Mesenteric fat pad (tissue), 1 donor: Measurements from ENCODE around the gene EGF. TPM values are rescaled to one million over a fixed set of nuclear protein-coding genes. Genes with fewer than 3 reads are reported as not detected.

Experiments used
- DNase-seq: peaks from one replicate; pipeline ENCODE4 v3.0.0-alpha.2; 2020; ENCODE audit warnings: low spot score
- total RNA-seq: library from RNA; stranded (reverse); fragmentation: NEBNext Ultra II Directional; extraction: Animal tissue kit (Norgen Biotek cat#: 25700); gene quantifications from one replicate; pipeline ENCODE4 v1.2.1, GENCODE V29; 2021
- donor health status: DM: yes; HTN: yes; CAD: no.

EGF gene
- total RNA-seq, 1 donor from 2014 or later: not detected

GRCh38 chr4:109957227-109957626, 44.5 kb downstream of the EGF start:
- DNase-seq: no peak

DNA sequence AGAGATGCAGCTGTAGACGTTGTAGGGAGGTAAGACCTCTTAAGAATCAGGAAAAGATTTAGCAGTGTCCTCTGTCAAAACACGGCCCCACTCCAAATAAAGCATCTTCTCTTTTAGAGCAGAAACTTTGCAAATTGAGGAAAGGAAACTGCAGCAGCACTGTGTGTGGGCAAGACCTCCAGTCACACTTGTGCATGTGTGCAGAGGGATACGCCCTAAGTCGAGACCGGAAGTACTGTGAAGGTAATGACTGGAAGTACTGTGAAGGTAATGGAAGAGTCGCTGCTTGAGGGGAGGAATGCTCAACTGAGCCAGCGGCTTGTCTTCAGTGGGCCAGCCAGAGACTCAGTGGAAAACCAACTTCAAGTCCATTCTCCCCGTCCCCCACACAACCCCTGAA, 46.5 kb downstream of the EGF start:
- no peak for DNase-seq

- no peak for DNase-seq
Observed at GRCh38 chr4:109962401-109962800, 49.7 kb downstream of the EGF start.

DNA sequence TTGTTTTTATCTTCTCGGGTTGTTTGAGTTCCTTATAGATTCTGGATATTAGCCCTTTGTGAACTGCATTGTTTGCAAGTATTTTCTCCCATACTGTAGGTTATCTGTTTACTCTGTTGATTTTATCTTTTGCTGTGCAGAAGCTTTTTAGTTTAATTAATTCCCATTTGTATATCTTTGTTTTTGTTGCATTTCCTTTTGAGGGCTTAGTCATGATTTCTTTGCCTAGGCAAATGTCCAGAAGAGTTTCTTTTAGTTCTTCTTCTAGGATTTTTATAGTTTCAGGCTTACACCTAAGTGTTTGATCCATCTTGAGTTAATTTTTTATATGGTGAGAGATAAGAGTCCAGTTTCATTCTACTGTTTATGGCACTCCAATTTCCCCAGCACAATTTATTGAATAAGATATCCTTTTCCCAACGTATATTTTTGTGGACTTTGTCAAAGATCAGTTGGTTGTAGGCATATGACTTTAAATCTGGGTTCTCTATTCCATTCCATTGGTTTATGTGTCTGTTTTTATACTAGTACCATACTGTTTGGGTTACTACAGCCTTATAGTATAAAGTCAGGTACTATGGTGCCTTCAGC, 54.3 kb downstream of the EGF start:
- DNase-seq: no peak

DNA sequence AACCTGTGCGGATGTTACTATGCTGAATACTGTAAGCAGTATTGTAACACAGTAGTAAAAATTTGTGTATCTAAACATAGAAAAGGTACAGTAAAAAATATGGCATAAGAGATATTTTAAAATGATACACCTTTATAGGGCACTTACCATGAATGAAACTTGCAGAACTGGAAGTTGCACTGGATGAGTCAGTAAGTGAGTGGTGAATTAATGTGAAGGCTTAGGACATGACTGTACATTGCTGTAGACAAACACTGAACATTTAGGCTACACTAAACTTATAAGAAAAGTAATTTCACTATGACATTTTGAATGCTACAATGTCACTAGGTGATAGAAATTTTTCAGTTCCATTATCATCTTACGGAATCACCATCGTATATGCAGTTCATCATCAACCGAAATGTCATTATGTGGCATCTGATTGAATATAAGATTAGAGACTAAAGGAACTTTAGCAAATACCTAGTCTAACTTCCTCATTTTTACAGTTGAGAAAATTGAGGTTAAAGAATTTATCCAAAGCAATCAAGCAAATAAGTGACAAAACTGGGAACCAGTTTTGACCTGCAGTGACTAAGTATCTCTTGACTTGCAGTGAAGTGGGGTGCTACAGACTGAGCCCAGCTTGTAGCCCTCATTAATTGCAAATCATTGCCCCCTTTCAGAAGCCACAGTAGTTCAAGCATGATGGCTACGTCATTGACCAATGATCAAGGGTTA, 55.3 kb downstream of the EGF start:
- no peak for DNase-seq

- DNase-seq: no peak
Observed at GRCh38 chr4:109969087-109969486, 56.4 kb downstream of the EGF start.

- no peak for DNase-seq
Observed at GRCh38 chr4:109969919-109970318, 57.2 kb downstream of the EGF start.

GRCh38 chr4:109972786-109973528, 60.3 kb downstream of the EGF start:
- DNase-seq: no peak

DNA sequence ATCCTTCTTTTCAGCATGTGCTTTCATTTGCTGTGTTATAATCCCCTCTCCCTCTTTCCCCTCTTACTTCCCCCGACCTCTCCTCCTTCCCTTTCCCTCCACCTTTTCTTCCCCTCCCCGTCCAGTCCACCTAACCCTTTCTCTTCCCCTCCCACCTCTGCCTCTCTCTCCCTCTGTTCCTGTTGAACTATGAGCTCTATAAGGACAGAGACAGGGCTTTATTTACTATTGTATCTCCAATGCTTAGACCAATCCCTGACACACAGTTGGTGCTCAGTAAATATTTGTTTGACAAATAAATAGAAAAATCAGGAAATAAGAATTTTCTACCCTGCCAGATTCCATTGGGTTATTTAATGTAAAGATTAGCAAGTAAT, 60.8 kb downstream of the EGF start:
- DNase-seq: no peak

DNA sequence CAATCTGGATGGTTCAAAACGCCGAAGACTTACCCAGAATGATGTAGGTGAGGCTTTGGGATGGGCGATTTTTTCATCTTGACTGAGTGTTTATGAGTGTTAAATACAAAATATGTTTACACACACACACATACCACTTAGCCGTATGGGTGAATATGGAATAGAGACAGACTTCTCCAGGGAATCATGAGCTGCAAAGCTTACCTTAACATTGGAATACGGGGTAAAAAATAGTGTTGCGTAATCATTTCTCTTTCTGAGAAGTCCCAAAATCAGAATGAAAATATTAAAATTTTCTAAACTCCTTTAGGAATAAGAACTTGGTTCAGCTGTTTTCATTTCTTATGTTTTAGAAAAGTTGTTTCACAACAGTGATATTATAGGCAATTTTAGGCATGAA, 63.5 kb downstream of the EGF start:
- no peak for DNase-seq

GRCh38 chr4:109977854-109978501, 65.3 kb downstream of the EGF start:
- DNase-seq: no peak

GRCh38 chr4:109978704-109979454, 66.2 kb downstream of the EGF start:
- DNase-seq: no peak

GRCh38 chr4:109979920-109980717, 67.4 kb downstream of the EGF start:
- no peak for DNase-seq

DNA sequence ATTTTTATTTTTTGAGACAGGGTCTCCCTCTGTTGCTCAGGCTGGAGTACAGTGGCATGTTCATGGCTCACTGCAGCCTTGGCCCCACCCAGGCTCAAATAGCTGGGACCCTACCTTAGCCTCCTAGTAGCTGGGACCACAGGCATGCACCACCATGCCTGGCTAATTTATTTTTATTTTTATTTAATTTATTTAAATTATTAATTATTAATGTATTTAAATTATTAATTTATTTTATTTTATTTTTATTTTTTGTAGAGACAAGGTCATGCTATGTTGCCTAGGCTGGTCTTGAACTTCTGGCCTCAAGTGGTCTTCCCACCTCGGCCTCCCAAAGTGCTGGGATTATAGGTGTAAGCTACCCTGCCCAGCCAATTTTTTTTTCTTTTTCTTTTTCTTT, 69.3 kb downstream of the EGF start:
- DNase-seq: no peak

DNA sequence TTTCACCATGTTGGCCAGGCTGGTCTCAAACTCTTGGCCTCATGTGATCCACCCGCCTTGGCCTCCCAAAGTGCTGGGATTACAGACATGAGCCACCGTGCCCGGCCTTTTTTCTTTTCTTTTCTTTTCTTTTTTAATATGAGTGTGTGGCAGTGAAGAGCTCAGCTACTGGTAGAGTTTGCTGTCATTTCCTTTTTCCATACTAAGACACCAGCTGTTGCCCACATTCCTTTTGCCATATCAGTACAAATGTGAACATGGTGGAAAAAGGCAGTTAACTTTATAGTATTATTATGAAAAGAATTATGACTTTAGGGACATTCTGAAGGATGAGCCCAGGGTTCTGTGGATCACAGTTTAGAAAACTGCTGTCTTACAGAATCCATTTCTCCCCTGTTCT, 69.8 kb downstream of the EGF start:
- no peak for DNase-seq

DNA sequence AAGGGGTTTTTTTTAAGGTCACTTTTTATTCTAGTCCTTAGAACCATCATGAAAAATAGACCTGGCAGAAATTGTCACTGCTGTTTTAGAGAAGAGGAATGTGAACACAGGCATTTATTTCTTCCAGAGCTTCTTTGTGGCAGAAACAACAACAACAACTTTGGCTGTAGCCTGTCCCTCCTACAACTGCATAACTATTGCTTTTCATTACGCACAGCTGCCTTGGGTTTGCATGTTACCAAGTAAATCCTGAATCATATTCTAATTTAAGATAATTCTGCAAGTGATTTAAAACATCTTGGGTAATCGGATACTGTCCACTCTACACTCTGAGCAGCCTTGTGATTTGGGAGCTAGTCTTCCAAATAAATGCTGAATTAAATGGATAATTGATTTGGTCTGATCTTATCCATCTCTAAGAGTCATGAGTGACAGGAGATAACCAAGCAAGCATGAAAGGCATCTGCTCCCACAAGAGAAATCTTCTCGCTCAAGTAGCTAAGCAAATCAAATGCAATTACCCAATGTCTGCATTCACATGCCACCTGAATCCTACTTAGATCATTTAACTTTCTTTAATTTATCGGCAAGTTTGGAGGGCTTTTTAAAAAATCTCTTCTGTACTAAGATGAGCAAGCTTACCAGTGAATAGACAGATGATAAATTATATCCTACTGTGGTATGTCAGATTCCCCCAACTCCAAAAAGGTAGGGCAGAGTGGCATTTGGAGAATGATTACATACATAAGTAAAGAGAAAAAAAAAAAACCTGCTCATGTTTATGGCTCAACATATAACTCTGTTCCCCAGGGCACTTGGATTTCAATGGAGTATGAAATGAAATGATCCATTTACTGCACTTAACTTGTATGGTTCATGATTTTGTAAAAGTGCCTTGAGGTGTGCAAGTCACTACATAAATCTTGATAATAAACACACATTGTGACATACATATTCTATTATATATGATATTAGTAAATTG, 73.6 kb downstream of the EGF start:
- no peak for DNase-seq

GRCh38 chr4:109989044-109989443, 76.4 kb downstream of the EGF start:
- DNase-seq: no peak

GRCh38 chr4:109989618-109990017, 76.9 kb downstream of the EGF start:
- no peak for DNase-seq
